Neural progenitor cell (in vitro differentiated cells): ENCODE results near the gene SMPDL3B. TPM values are rescaled to one million over a fixed set of nuclear protein-coding genes. Genes with fewer than 3 reads are reported as not detected.

ENCODE experiments used
- DNase-seq: peaks from one replicate; pipeline ENCODE4 v3.0.0-alpha.2; 2016; ENCODE audit warnings: low spot score
- H2AFZ ChIP-seq: fragments of 200-600 bp; sonication (generic); replicated peaks from 2 replicates; pipeline ENCODE4 v1.6.1; 2016; ENCODE audit warnings: antibody characterized with exemption
- H3F3A ChIP-seq: fragments of 200-600 bp; sonication (generic); 2 replicates; pipeline ENCODE4 v1.6.1; 2016; ENCODE audit warnings: antibody characterized with exemption, low read depth
- H3K27ac ChIP-seq: fragments of 200-600 bp; sonication (generic); 2 replicates; pipeline ENCODE4 v1.5.1; 2016; ENCODE audit warnings: mild to moderate bottlenecking
- H3K27me3 ChIP-seq: fragments of 200-600 bp; sonication (generic); 2 replicates; pipeline ENCODE4 v1.6.1; 2016; ENCODE audit warnings: mild to moderate bottlenecking, moderate library complexity
- H3K36me3 ChIP-seq: fragments of 200-600 bp; sonication (generic); 2 replicates; pipeline ENCODE4 v1.5.1; 2016
- H3K4me1 ChIP-seq: fragments of 200-600 bp; sonication (generic); 2 replicates; pipeline ENCODE4 v1.6.1; 2016; ENCODE audit warnings: mixed run types
- H3K4me2 ChIP-seq: fragments of 200-600 bp; sonication (generic); 2 replicates; pipeline ENCODE4 v1.6.1; 2016
- H3K4me3 ChIP-seq: fragments of 200-600 bp; sonication (generic); 2 replicates; pipeline ENCODE4 v1.5.1; 2016
- H3K79me2 ChIP-seq: fragments of 200-600 bp; sonication (generic); 2 replicates; pipeline ENCODE4 v1.6.1; 2016; ENCODE audit warnings: low read depth
- H3K9ac ChIP-seq: fragments of 200-600 bp; sonication (generic); 2 replicates; pipeline ENCODE4 v1.6.1; 2016
- H3K9me3 ChIP-seq: fragments of 200-600 bp; sonication (generic); 2 replicates; pipeline ENCODE4 v1.5.1; 2016; ENCODE audit warnings: low read depth
- H4K20me1 ChIP-seq: fragments of 200-600 bp; sonication (generic); 2 replicates; pipeline ENCODE4 v1.6.1; 2016; ENCODE audit warnings: low read depth
- H3K27ac Mint-ChIP-seq: 3 replicates; pipeline ENCODE4 v1.8.0; 2021; ENCODE audit warnings: mixed read lengths
- H3K27me3 Mint-ChIP-seq: 2 replicates; pipeline ENCODE4 v1.8.0; 2022; ENCODE audit warnings: low read depth, mild to moderate bottlenecking, inconsistent platforms, moderate library complexity, mixed read lengths; ENCODE audit not compliant: insufficient read depth
- H3K36me3 Mint-ChIP-seq: 3 replicates; pipeline ENCODE4 v1.8.0; 2021; ENCODE audit warnings: mixed read lengths
- H3K4me1 Mint-ChIP-seq: 3 replicates; pipeline ENCODE4 v1.8.0; 2021; ENCODE audit warnings: mixed read lengths
- H3K4me3 Mint-ChIP-seq: 3 replicates; pipeline ENCODE4 v1.8.0; 2021; ENCODE audit warnings: mild to moderate bottlenecking, moderate library complexity, mixed read lengths
- H3K9me3 Mint-ChIP-seq: 3 replicates; pipeline ENCODE4 v1.8.0; 2020; ENCODE audit warnings: mixed read lengths
- CTCF ChIP-seq: fragments of 200-600 bp; sonication (generic); IDR thresholded peaks from 2 replicates; pipeline ENCODE4 v1.5.1; 2017; ENCODE audit warnings: antibody characterized with exemption, mild to moderate bottlenecking
- EZH2 ChIP-seq: fragments of 200-600 bp; sonication (generic); IDR thresholded peaks from 2 replicates; pipeline ENCODE4 v1.6.1; 2017; ENCODE audit warnings: antibody characterized with exemption, mild to moderate bottlenecking, moderate library complexity
- EZH2phosphoT487 ChIP-seq: fragments of 200-600 bp; sonication (generic); IDR thresholded peaks from 2 replicates; pipeline ENCODE4 v1.6.1; 2017; ENCODE audit warnings: antibody characterized with exemption
- total RNA-seq: library from RNA; depleted of rRNA; stranded (reverse); fragments of >200 nt; gene quantifications from 2 replicates; pipeline ENCODE4 v1.2.3, GENCODE V29; 2015; ENCODE audit warnings: low replicate concordance

SMPDL3B gene
- total RNA-seq, 1 donor from 2014 or later: 1.2 TPM

GRCh38 chr1:27951396-27951795 lies 16.6 kb downstream of the SMPDL3B start:
- no peaks in the 10 kb centered on the region for H3K36me3 Mint-ChIP-seq
- no peaks in the 10 kb centered on the region for H3K9me3 Mint-ChIP-seq
- TF ChIP-seq EZH2phosphoT487 (no peak), CTCF (no peak), EZH2 (no peak)
- no peak for DNase-seq
- peaks cover 8% of the 10 kb centered on the region for H3K4me1 ChIP-seq
- H3K4me3 ChIP-seq: no peak overlapping the region
- peaks cover 9% of the 10 kb centered on the region for H3K27me3 Mint-ChIP-seq
- H3K9ac ChIP-seq: no peak overlapping the region
- H3K79me2 ChIP-seq: no peaks in the 10 kb centered on the region
- H3K9me3 ChIP-seq: no peaks in the 10 kb centered on the region
- no peaks in the 10 kb centered on the region for H3K27me3 ChIP-seq
- H3K27ac ChIP-seq: no peak overlapping the region
- H3F3A ChIP-seq: no peaks in the 10 kb centered on the region
- no peak overlapping the region for H2AFZ ChIP-seq
- no peaks in the 10 kb centered on the region for H3K36me3 ChIP-seq
- no peak overlapping the region for H3K4me3 Mint-ChIP-seq
- no peaks in the 10 kb centered on the region for H3K4me1 Mint-ChIP-seq
- no peaks in the 10 kb centered on the region for H4K20me1 ChIP-seq
- no peak overlapping the region for H3K4me2 ChIP-seq
- no peak overlapping the region for H3K27ac Mint-ChIP-seq

- Mint-ChIP-seq H3K4me3 (no peak overlapping the region), H3K36me3 (no peaks in the 10 kb centered on the region), H3K27me3 (peaks cover 10% of the 10 kb centered on the region), H3K9me3 (no peaks in the 10 kb centered on the region), H3K27ac (no peak overlapping the region), H3K4me1 (no peaks in the 10 kb centered on the region)
- Histone ChIP-seq H3K36me3 (no peaks in the 10 kb centered on the region), H3K27ac (no peak overlapping the region), H3F3A (no peaks in the 10 kb centered on the region), H3K4me3 (no peak overlapping the region), H4K20me1 (no peaks in the 10 kb centered on the region), H3K4me1 (peaks cover 8% of the 10 kb centered on the region), H3K27me3 (no peaks in the 10 kb centered on the region), H2AFZ (no peak overlapping the region), H3K4me2 (no peak overlapping the region), H3K9ac (no peak overlapping the region), H3K9me3 (no peaks in the 10 kb centered on the region), H3K79me2 (no peaks in the 10 kb centered on the region)
- no peak for TF ChIP-seq EZH2
- TF ChIP-seq CTCF: no peak
- TF ChIP-seq EZH2phosphoT487: no peak
- no peak for DNase-seq
Measured at GRCh38 chr1:27952147-27952546, 17.3 kb downstream of the SMPDL3B start.

- Histone ChIP-seq H2AFZ (no peak overlapping the region), H3K4me3 (no peak overlapping the region), H3K9ac (no peak overlapping the region), H3K9me3 (no peaks in the 10 kb centered on the region), H3K79me2 (no peaks in the 10 kb centered on the region), H3K4me2 (no peak overlapping the region), H3K4me1 (peaks cover 8% of the 10 kb centered on the region), H3K36me3 (no peaks in the 10 kb centered on the region), H3F3A (peaks cover 8% of the 10 kb centered on the region), H4K20me1 (no peaks in the 10 kb centered on the region), H3K27me3 (no peaks in the 10 kb centered on the region), H3K27ac (no peak overlapping the region)
- H3K36me3 Mint-ChIP-seq: no peaks in the 10 kb centered on the region
- no peak overlapping the region for H3K4me3 Mint-ChIP-seq
- DNase-seq: no peak
- H3K4me1 Mint-ChIP-seq: peaks cover 4% of the 10 kb centered on the region
- TF ChIP-seq EZH2 (no peak), CTCF (no peak), EZH2phosphoT487 (no peak)
- peaks cover 15% of the 10 kb centered on the region for H3K27me3 Mint-ChIP-seq
- no peaks in the 10 kb centered on the region for H3K9me3 Mint-ChIP-seq
- H3K27ac Mint-ChIP-seq: no peak overlapping the region
Measured at GRCh38 chr1:27954186-27954585, 19.4 kb downstream of the SMPDL3B start.

GRCh38 chr1:27955076-27955475 lies 20.3 kb downstream of the SMPDL3B start:
- H3K4me2 ChIP-seq: no peak overlapping the region
- no peaks in the 10 kb centered on the region for H3K36me3 ChIP-seq
- no peaks in the 10 kb centered on the region for H3K79me2 ChIP-seq
- no peak for DNase-seq
- H3K36me3 Mint-ChIP-seq: no peaks in the 10 kb centered on the region
- peaks cover 6% of the 10 kb centered on the region for H3K4me1 Mint-ChIP-seq
- no peak overlapping the region for H3K4me3 Mint-ChIP-seq
- H3F3A ChIP-seq: peaks cover 14% of the 10 kb centered on the region
- no peak overlapping the region for H3K27ac ChIP-seq
- no peaks in the 10 kb centered on the region for H3K9me3 Mint-ChIP-seq
- no peaks in the 10 kb centered on the region for H4K20me1 ChIP-seq
- H3K27me3 ChIP-seq: no peaks in the 10 kb centered on the region
- no peak overlapping the region for H3K4me3 ChIP-seq
- H3K27me3 Mint-ChIP-seq: peaks cover 15% of the 10 kb centered on the region
- no peak for TF ChIP-seq EZH2phosphoT487
- peaks cover 2% of the 10 kb centered on the region for H3K4me1 ChIP-seq
- no peak overlapping the region for H3K9ac ChIP-seq
- no peaks in the 10 kb centered on the region for H3K9me3 ChIP-seq
- no peak overlapping the region for H3K27ac Mint-ChIP-seq
- H2AFZ ChIP-seq: no peak overlapping the region
